ENCODE results near the gene FBXO46. TPM values are rescaled to one million over a fixed set of nuclear protein-coding genes. Genes with fewer than 3 reads are reported as not detected.

FBXO46 gene
- total RNA-seq, 1 experiment from 2014 or later = 12.8 TPM

DNA sequence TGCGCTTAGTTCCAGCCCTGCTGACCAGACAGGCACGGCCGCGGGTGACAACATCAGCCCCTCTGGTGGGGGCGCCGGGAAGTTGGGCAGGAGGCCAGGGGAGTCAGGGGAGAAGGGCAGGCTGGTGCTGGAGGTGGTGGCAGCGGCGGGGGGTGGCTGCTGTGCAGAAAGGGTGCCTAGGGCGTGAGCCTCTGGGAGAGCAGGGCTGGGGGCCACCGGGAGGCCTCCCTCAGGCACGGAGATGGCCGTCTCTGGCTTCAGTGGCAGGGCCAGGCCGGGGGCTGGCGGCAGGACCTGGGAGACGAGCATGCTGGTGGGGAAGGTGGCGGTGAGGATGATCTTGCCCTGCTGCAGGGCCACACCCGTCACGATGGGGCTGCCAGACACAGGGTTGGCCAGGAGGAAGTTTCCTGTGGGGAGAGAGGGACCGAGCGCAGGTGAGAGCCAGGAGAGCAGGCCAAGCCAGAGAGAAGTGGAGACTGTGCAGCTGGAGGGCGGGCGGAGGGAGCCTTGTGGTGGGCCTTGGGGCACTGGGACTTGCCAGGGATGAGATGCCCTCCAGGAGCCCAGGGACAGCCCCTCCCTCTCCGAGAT, 35.1 kb upstream of the FBXO46 start:
- TF ChIP-seq CTCF (conservative IDR thresholded peaks at IDR 0.05; ENCODE audit: low read depth, low read length) (no peak), EZH2phosphoT487 (IDR thresholded peaks at IDR 0.05; ENCODE audit: borderline replicate concordance, low read length) (no peak), EZH2 (IDR thresholded peaks at IDR 0.05; ENCODE audit: low read length, unreplicated experiment) (no peak)
- ATAC-seq (no peak), DNase-seq (no peak)
- Histone ChIP-seq H3F3A (ENCODE audit: low read length, unreplicated experiment) (no peaks in the 10 kb centered on the region), H2AFZ (ENCODE audit: low read length) (no peak overlapping the region), H4K20me1 (ENCODE audit: low read length) (no peaks in the 10 kb centered on the region), H3K9me3 (ENCODE audit: low read length) (no peaks in the 10 kb centered on the region), H3K4me3 (ENCODE audit: low read length) (no peak overlapping the region), H3K27ac (ENCODE audit: low read length) (no peak overlapping the region), H3K9me2 (replicated peaks; ENCODE audit: low read length) (no peaks in the 10 kb centered on the region), H3K36me3 (ENCODE audit: low read depth, low read length) (no peaks in the 10 kb centered on the region), H3K4me1 (ENCODE audit: insufficient read depth, low read length) (peaks cover 13% of the 10 kb centered on the region; the same call in 1 of the 2 replicates), H3K9ac (ENCODE audit: low read length) (no peak overlapping the region), H3K4me2 (ENCODE audit: low read length) (no peak overlapping the region), H3K27me3 (ENCODE audit: low read length) (no peaks in the 10 kb centered on the region), H3K79me2 (ENCODE audit: low read length) (no peaks in the 10 kb centered on the region)
- intact Hi-C loops (cut with micrococcal nuclease) = no loop called here
- no TSS peak for BruUV-seq (replicated peaks)
- ChIA-PET POLR2A (ENCODE audit: unreplicated experiment) (no interaction called here), CTCF (no interaction called here)

DNA sequence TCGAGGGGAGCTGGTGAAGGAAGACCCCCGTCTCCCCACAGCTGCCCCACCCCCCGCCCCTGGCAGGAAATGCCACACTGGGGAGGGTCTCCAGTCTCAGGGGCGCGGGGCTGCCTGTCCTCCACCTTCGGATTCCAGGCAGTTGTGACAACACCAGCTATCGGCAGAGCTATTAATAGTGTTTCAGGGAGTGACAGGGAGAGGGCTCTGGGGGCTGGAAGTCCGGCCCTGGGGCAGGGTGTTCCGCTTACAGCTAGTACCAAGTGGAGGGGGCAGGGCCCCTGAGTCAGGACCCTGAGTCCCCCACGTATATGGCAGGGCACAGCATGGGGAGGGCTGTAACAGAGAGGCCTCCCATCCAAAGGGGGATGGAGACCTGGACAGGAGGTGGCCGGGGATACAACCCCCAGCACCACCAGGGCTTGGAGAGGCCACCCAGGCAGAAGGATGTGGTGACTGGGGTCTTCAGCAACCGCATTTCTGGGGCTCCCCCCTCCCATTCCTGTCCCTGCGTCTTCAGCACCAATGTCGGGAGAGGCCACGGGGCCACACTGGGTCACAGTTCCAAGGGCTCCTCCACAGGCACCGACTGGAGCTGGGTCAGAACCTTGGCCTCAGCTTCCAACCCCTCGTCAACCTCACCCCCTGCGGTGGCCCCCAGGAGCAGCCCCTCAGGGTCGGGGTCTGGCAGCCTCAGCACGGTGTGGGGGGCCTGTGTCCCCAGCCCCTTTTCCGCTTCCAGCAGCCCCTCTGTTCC, 34.4 kb upstream of the FBXO46 start:
- peaks cover 13% of the 10 kb centered on the region; the same call in 1 of the 2 replicates for H3K4me1 ChIP-seq (ENCODE audit: insufficient read depth, low read length)
- no peaks in the 10 kb centered on the region for H3K27me3 ChIP-seq (ENCODE audit: low read length)
- H3K27ac ChIP-seq (ENCODE audit: low read length) = no peak overlapping the region
- H3K9ac ChIP-seq (ENCODE audit: low read length) = no peak overlapping the region
- no peaks in the 10 kb centered on the region for H3K9me3 ChIP-seq (ENCODE audit: low read length)
- ATAC-seq (no peak), DNase-seq (no peak)
- H4K20me1 ChIP-seq (ENCODE audit: low read length) = no peaks in the 10 kb centered on the region
- H3K4me3 ChIP-seq (ENCODE audit: low read length) = no peak overlapping the region
- intact Hi-C loops (cut with micrococcal nuclease) = no loop called here
- H2AFZ ChIP-seq (ENCODE audit: low read length) = no peak overlapping the region
- no peaks in the 10 kb centered on the region for H3F3A ChIP-seq (ENCODE audit: low read length, unreplicated experiment)
- POLR2A ChIA-PET (ENCODE audit: unreplicated experiment) = no interaction called here
- no peaks in the 10 kb centered on the region for H3K36me3 ChIP-seq (ENCODE audit: low read depth, low read length)
- no peak overlapping the region for H3K4me2 ChIP-seq (ENCODE audit: low read length)
- TF ChIP-seq EZH2 (IDR thresholded peaks at IDR 0.05; ENCODE audit: low read length, unreplicated experiment) (no peak), EZH2phosphoT487 (IDR thresholded peaks at IDR 0.05; ENCODE audit: borderline replicate concordance, low read length) (no peak), CTCF (conservative IDR thresholded peaks at IDR 0.05; ENCODE audit: low read depth, low read length) (no peak)
- no TSS peak for BruUV-seq (replicated peaks)
- no peaks in the 10 kb centered on the region for H3K9me2 ChIP-seq (replicated peaks; ENCODE audit: low read length)
- CTCF ChIA-PET = no interaction called here
- H3K79me2 ChIP-seq (ENCODE audit: low read length) = no peaks in the 10 kb centered on the region

GRCh38 chr19:45764475-45764874, 33.8 kb upstream of the FBXO46 start:
- Histone ChIP-seq H3K9ac (ENCODE audit: low read length) (no peak overlapping the region), H4K20me1 (ENCODE audit: low read length) (no peaks in the 10 kb centered on the region), H3K27ac (ENCODE audit: low read length) (no peak overlapping the region), H3K9me3 (ENCODE audit: low read length) (no peaks in the 10 kb centered on the region), H3K4me2 (ENCODE audit: low read length) (no peak overlapping the region), H3K79me2 (ENCODE audit: low read length) (no peaks in the 10 kb centered on the region), H3K4me1 (ENCODE audit: insufficient read depth, low read length) (peaks cover 9% of the 10 kb centered on the region; the same call in 1 of the 2 replicates), H3K36me3 (ENCODE audit: low read depth, low read length) (no peaks in the 10 kb centered on the region), H3K27me3 (ENCODE audit: low read length) (no peaks in the 10 kb centered on the region), H3K4me3 (ENCODE audit: low read length) (no peak overlapping the region), H3F3A (ENCODE audit: low read length, unreplicated experiment) (no peaks in the 10 kb centered on the region), H2AFZ (ENCODE audit: low read length) (no peak overlapping the region), H3K9me2 (replicated peaks; ENCODE audit: low read length) (no peaks in the 10 kb centered on the region)
- ChIA-PET POLR2A (ENCODE audit: unreplicated experiment) (no interaction called here), CTCF (no interaction called here)
- intact Hi-C loops (cut with micrococcal nuclease) = no loop called here
- no peak for ATAC-seq
- DNase-seq = no peak
- TF ChIP-seq EZH2 (IDR thresholded peaks at IDR 0.05; ENCODE audit: low read length, unreplicated experiment) = no peak
- TF ChIP-seq EZH2phosphoT487 (IDR thresholded peaks at IDR 0.05; ENCODE audit: borderline replicate concordance, low read length) = no peak
- TF ChIP-seq CTCF (conservative IDR thresholded peaks at IDR 0.05; ENCODE audit: low read depth, low read length) = no peak
- BruUV-seq (replicated peaks) = no TSS peak
